HepG2 (cell line): Measurements from ENCODE around the gene TARS3. TPM values are rescaled to one million over a fixed set of nuclear protein-coding genes. Genes with fewer than 3 reads are reported as not detected.

Experiments used
- ATAC-seq: fragments of 200-7000 bp; cut with Tn5 transposase; 3 replicates; pipeline ENCODE4 v1.9.1; 2020; ENCODE audit warnings: mild to moderate bottlenecking, moderate library complexity
- BruUV-seq: library from RNA; stranded (reverse); fragments of 400-500 nt; replicated peaks from 2 replicates; lab custom pipeline; 2021; lab: Mats Ljungman, UMichigan
- CTCF ChIA-PET: fragments of 300-600 bp; formaldehyde crosslinking; extraction: SDS; loops from one replicate; lab custom pipeline; 2021; ENCODE audit warnings: low total read pairs, inconsistent platforms, low intra/inter-chr PET ratio; lab: Yijun Ruan, JAX
- POLR2A ChIA-PET: fragments of 350-600 bp; sonication (Branson Sonifier 250); formaldehyde crosslinking; loops from one replicate; lab custom pipeline; 2020; ENCODE audit warnings: antibody characterized with exemption, inconsistent platforms; lab: Yijun Ruan, JAX
- DNase-seq: peaks from one replicate; pipeline ENCODE4 v3.0.0-alpha.2; 2015; ENCODE audit warnings: low spot score
- FAIRE-seq: peaks from 3 replicates; lab custom pipeline; 2011; peaks lifted over from hg19 to GRCh38; lab: Jason Lieb, UNC
- H2AFZ ChIP-seq: one replicate; pipeline ENCODE4 v1.6.1; 2011; ENCODE audit warnings: low read length, inconsistent platforms
- H3K27ac ChIP-seq: fragments of 300-600 bp; 3 replicates; pipeline ENCODE4 v1.8.0; 2011; ENCODE audit warnings: mixed run types, mild to moderate bottlenecking, mixed read lengths, low read length, inconsistent platforms; ENCODE audit not compliant: insufficient read depth; ENCODE audit errors: extremely low read length
- H3K27me3 ChIP-seq, 2 experiments: fragments of 200-600 bp in 1 of 2; 2 replicates in 1 of 2; 3 replicates in 1 of 2; pipeline versions ENCODE4 v1.6.0 to v1.8.0; 2011; ENCODE audit warnings: low read length in 2 of 2, mild to moderate bottlenecking in 2 of 2, moderate library complexity in 2 of 2, inconsistent platforms in 1 of 2; ENCODE audit not compliant: insufficient read depth in 2 of 2, control insufficient read depth in 1 of 2
- H3K36me3 ChIP-seq, 2 experiments: fragments of 200-600 bp in 1 of 2; replicated peaks in 1 of 2; 2 replicates in 1 of 2; 3 replicates in 1 of 2; pipeline versions ENCODE4 v1.5.1 to v1.8.0; 2011; ENCODE audit warnings: low read length in 2 of 2, inconsistent platforms in 1 of 2; ENCODE audit not compliant: insufficient read depth in 2 of 2, control insufficient read depth in 1 of 2
- H3K4me1 ChIP-seq: 2 replicates; pipeline ENCODE4 v1.5.1; 2012; ENCODE audit warnings: low read length, inconsistent platforms; ENCODE audit not compliant: insufficient read depth
- H3K4me2 ChIP-seq: 2 replicates; pipeline ENCODE4 v1.6.0; 2011; ENCODE audit warnings: low read depth, low read length, inconsistent platforms
- H3K4me3 ChIP-seq, 3 experiments: fragments of 200-600 bp in 1 of 3; sonication (generic), shearing (Covaris generic) in 1 of 3; replicated peaks in 1 of 3; 2 replicates each; pipeline ENCODE4 v1.5.1; 2011 to 2016; ENCODE audit warnings: low read length in 3 of 3, inconsistent platforms in 2 of 3, low read depth in 2 of 3, mild to moderate bottlenecking in 2 of 3, control low read depth in 1 of 3, mixed read lengths in 1 of 3; ENCODE audit not compliant: insufficient read depth in 1 of 3
- H3K79me2 ChIP-seq: one replicate; pipeline ENCODE4 v1.6.1; 2011; ENCODE audit warnings: low read length, inconsistent platforms; ENCODE audit not compliant: insufficient read depth
- H3K9ac ChIP-seq: 2 replicates; pipeline ENCODE4 v1.6.0; 2011; ENCODE audit warnings: mild to moderate bottlenecking, low read depth, low read length, inconsistent platforms; ENCODE audit not compliant: insufficient read depth
- H3K9me3 ChIP-seq: 2 replicates; pipeline ENCODE4 v1.5.1; 2012; ENCODE audit warnings: mild to moderate bottlenecking, low read length
- H4K20me1 ChIP-seq: 2 replicates; pipeline ENCODE4 v1.6.0; 2011; ENCODE audit warnings: inconsistent platforms, mild to moderate bottlenecking, low read length, moderate library complexity; ENCODE audit not compliant: insufficient read depth
- CBX2 ChIP-seq, 2 experiments: fragments of 200-600 bp in 1 of 2; sonication (generic); formaldehyde crosslinking in 1 of 2; IDR thresholded peaks; 2 replicates each; pipeline versions ENCODE4 v1.7.0 to v1.8.1; 2018 to 2022; ENCODE audit warnings: low read depth in 2 of 2, low read length in 1 of 2, mild to moderate bottlenecking in 1 of 2, missing genetic modification reagents in 1 of 2
- CREM ChIP-seq, 2 experiments: sonication (generic) in 1 of 2; formaldehyde crosslinking in 1 of 2; IDR thresholded peaks; 2 replicates each; pipeline versions ENCODE4 v1.4.0 to v1.6.1; 2016 to 2020; ENCODE audit warnings: antibody characterized with exemption in 1 of 2, mild to moderate bottlenecking in 1 of 2, missing genetic modification reagents in 1 of 2
- EED ChIP-seq: sonication (generic); formaldehyde crosslinking; IDR thresholded peaks from 2 replicates; pipeline ENCODE4 v1.5.0; 2020; ENCODE audit warnings: mild to moderate bottlenecking, missing genetic modification reagents
- ELF1 ChIP-seq: sonication (generic); formaldehyde crosslinking; IDR thresholded peaks from 2 replicates; pipeline ENCODE4 v1.4.0; 2020; ENCODE audit warnings: missing genetic modification reagents
- GPN1 ChIP-seq: sonication (generic); formaldehyde crosslinking; IDR thresholded peaks from 2 replicates; pipeline ENCODE4 v1.5.1; 2020; ENCODE audit warnings: missing genetic modification reagents, borderline replicate concordance
- HIC2 ChIP-seq: sonication (generic); formaldehyde crosslinking; IDR thresholded peaks from 2 replicates; pipeline ENCODE4 v1.9.0; 2022; ENCODE audit warnings: low read depth, missing genetic modification reagents
- MAX ChIP-seq: IDR thresholded peaks from 2 replicates; pipeline ENCODE4 v1.6.1; 2012; ENCODE audit warnings: inconsistent platforms
- MED1 ChIP-seq: sonication (generic); formaldehyde crosslinking; IDR thresholded peaks from 2 replicates; pipeline ENCODE4 v1.4.0; 2020; ENCODE audit warnings: missing genetic modification reagents
- SIX1 ChIP-seq: sonication (generic); formaldehyde crosslinking; IDR thresholded peaks from 2 replicates; pipeline ENCODE4 v1.4.0; 2020; ENCODE audit warnings: missing genetic modification reagents, borderline replicate concordance
- ZNF333 ChIP-seq: sonication (generic); formaldehyde crosslinking; IDR thresholded peaks from 2 replicates; pipeline ENCODE4 v1.4.0; 2020; ENCODE audit warnings: mild to moderate bottlenecking, missing genetic modification reagents, borderline replicate concordance
- ZNF567 ChIP-seq: sonication (generic); formaldehyde crosslinking; IDR thresholded peaks from 2 replicates; pipeline ENCODE4 v1.8.1; 2023; ENCODE audit warnings: mild to moderate bottlenecking, missing genetic modification reagents, borderline replicate concordance
- ZNF615 ChIP-seq: sonication (generic); formaldehyde crosslinking; IDR thresholded peaks from 2 replicates; pipeline ENCODE4 v1.5.0; 2020; ENCODE audit warnings: mild to moderate bottlenecking, missing genetic modification reagents, borderline replicate concordance
- ZNF781 ChIP-seq: sonication (generic); formaldehyde crosslinking; IDR thresholded peaks from 2 replicates; pipeline ENCODE4 v1.5.1; 2020; ENCODE audit warnings: borderline replicate concordance, mild to moderate bottlenecking, missing genetic modification reagents; ENCODE audit errors: not compliant biosample characterization
- WGBS: methylation state at CpG from one replicate; pipeline ENCODE4 v1.1.6; 2017; ENCODE audit warnings: low lambda C conversion rate; 5-methylcytosine and 5-hydroxymethylcytosine counted together
- in situ Hi-C: cut with HindIII; loops from 2 replicates; pipeline ENCODE4 v1.10.0; 2017; ENCODE audit warnings: low pct_unique_long_range_greater_than_20kb; ENCODE audit not compliant: extremely low pct_ligation_motif_present
- intact Hi-C: fragments of 100-400 bp; cut with micrococcal nuclease; formaldehyde crosslinking; loops from one replicate; pipeline ENCODE4 v1.10.0; 2022; ENCODE audit not compliant: unreplicated experiment
- polyA plus RNA-seq, 8 experiments: library from polyadenylated mRNA; depleted of rRNA in 3 of 8; stranded (reverse) in 7 of 8; unstranded in 1 of 8; fragments of >200 nt; fragmentation: Illumina TruSeq in 4 of 8; extraction: Trizol in 4 of 8; gene quantifications; 2 replicates each; pipeline versions ENCODE4 v1.2.1 to v1.2.3, GENCODE V29; 2011 to 2016; ENCODE audit warnings: low read depth in 4 of 8, missing spikeins in 1 of 8, mixed read lengths in 1 of 8; ENCODE audit not compliant: insufficient read depth in 1 of 8
- total RNA-seq, 5 experiments: library from RNA; depleted of rRNA; stranded (reverse); fragments of >200 nt; fragmentation: Illumina TruSeq; extraction: Trizol; gene quantifications; 2 replicates each; pipeline ENCODE4 v1.2.3, GENCODE V29; 2016; ENCODE audit warnings: low read depth in 1 of 5
- TF ChIP-seq, protein P1 (sequence below): sonication (generic); formaldehyde crosslinking; IDR thresholded peaks from 2 replicates; pipeline ENCODE4 v1.5.0; 2020; ENCODE audit warnings: mild to moderate bottlenecking, missing genetic modification reagents
- TF ChIP-seq, protein P2 (sequence below): sonication (generic); formaldehyde crosslinking; IDR thresholded peaks from 2 replicates; pipeline ENCODE4 v1.5.0; 2020; ENCODE audit warnings: missing genetic modification reagents
- TF ChIP-seq, protein P3 (sequence below): sonication (generic); formaldehyde crosslinking; IDR thresholded peaks from 2 replicates; pipeline ENCODE4 v1.5.0; 2020; ENCODE audit warnings: missing genetic modification reagents, mild to moderate bottlenecking, borderline replicate concordance

TARS3 gene
- total and polyA plus RNA-seq, 2 of the 13 experiments (the other 11 are each of a cell fraction or from before 2014, with no cell fraction given), result 4.1 to 11.7 TPM

GRCh38 chr15:101650145-101650544 is 74.1 kb downstream of the TARS3 start:
- Histone ChIP-seq H3K9me3 (no peaks in the 10 kb centered on the region), H3K4me3 (no peak overlapping the region; a peak in 1 of 6 replicates)

More at GRCh38 chr15:101650145-101650544, 74.1 kb downstream of the TARS3 start:
- TF ChIP-seq HIC2 (CRISPR knock-in tag) (no peak), MAX (no peak), EED (CRISPR knock-in tag) (no peak), ZNF567 (no peak), CREM (IDR thresholded peaks at IDR 0.05) (no peak), CREM (CRISPR knock-in tag; IDR thresholded peaks at IDR 0.05) (no peak), CBX2 (IDR thresholded peaks at IDR 0.05; ENCODE audit: low read depth, low read length) (no peak), CBX2 (CRISPR knock-in tag; IDR thresholded peaks at IDR 0.05; ENCODE audit: low read depth) (no peak), GPN1 (no peak), SIX1 (no peak), ZNF781 (CRISPR knock-in tag) (no peak), ZNF333 (CRISPR knock-in tag) (no peak), ELF1 (no peak), MED1 (CRISPR knock-in tag) (no peak), ZNF615 (CRISPR knock-in tag) (no peak)
- TF ChIP-seq, protein P1, sequence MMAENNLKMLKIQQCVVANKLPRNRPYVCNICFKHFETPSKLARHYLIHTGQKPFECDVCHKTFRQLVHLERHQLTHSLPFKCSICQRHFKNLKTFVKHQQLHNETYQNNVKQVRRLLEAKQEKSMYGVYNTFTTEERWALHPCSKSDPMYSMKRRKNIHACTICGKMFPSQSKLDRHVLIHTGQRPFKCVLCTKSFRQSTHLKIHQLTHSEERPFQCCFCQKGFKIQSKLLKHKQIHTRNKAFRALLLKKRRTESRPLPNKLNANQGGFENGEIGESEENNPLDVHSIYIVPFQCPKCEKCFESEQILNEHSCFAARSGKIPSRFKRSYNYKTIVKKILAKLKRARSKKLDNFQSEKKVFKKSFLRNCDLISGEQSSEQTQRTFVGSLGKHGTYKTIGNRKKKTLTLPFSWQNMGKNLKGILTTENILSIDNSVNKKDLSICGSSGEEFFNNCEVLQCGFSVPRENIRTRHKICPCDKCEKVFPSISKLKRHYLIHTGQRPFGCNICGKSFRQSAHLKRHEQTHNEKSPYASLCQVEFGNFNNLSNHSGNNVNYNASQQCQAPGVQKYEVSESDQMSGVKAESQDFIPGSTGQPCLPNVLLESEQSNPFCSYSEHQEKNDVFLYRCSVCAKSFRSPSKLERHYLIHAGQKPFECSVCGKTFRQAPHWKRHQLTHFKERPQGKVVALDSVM, result no peak
- TF ChIP-seq, protein P2, sequence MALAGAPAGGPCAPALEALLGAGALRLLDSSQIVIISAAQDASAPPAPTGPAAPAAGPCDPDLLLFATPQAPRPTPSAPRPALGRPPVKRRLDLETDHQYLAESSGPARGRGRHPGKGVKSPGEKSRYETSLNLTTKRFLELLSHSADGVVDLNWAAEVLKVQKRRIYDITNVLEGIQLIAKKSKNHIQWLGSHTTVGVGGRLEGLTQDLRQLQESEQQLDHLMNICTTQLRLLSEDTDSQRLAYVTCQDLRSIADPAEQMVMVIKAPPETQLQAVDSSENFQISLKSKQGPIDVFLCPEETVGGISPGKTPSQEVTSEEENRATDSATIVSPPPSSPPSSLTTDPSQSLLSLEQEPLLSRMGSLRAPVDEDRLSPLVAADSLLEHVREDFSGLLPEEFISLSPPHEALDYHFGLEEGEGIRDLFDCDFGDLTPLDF, result no peak
- TF ChIP-seq, protein P3, sequence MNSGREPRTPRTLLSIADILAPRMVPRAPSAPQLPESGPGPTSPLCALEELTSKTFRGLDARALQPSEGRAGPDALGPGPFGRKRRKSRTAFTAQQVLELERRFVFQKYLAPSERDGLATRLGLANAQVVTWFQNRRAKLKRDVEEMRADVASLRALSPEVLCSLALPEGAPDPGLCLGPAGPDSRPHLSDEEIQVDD (CRISPR knock-in tag), result no peak
- DNase-seq, result no peak
- H2AFZ ChIP-seq, result no peak overlapping the region
- peaks cover 8 to 32% of the 10 kb centered on the region in 2 experiments for H3K36me3 ChIP-seq
- POLR2A ChIA-PET, result no interaction called here
- in situ Hi-C loops, result loop anchor here (5.0 kb wide), 1 partner anchor 363 kb away; no protein-coding TSS in a partner anchor
- no peak for FAIRE-seq
- ATAC-seq, result no peak
- no peaks in the 10 kb centered on the region; the same call in 1 of the 2 replicates for H4K20me1 ChIP-seq
- BruUV-seq, result no TSS peak
- WGBS, result 70% methylated on average over 5 of the region's 5 CpGs
- no peaks in the 10 kb centered on the region; a peak in 1 of 5 replicates for H3K27me3 ChIP-seq
- H3K4me2 ChIP-seq, result peak overlapping the region; percentile 90
- peak overlapping the region; percentile 81; the same call in 1 of the 2 replicates for H3K9ac ChIP-seq
- peaks cover 44% of the 10 kb centered on the region for H3K4me1 ChIP-seq
- intact Hi-C loops, result loop anchor here (5.0 kb wide), 2 partner anchors 213 to 358 kb away; no protein-coding TSS in a partner anchor
- CTCF ChIA-PET, result no interaction called here
- H3K27ac ChIP-seq, result no peak overlapping the region
- peaks cover 50% of the 10 kb centered on the region for H3K79me2 ChIP-seq
